ENCODE measurements around the gene CCDC171.

Gene CCDC171

DNA sequence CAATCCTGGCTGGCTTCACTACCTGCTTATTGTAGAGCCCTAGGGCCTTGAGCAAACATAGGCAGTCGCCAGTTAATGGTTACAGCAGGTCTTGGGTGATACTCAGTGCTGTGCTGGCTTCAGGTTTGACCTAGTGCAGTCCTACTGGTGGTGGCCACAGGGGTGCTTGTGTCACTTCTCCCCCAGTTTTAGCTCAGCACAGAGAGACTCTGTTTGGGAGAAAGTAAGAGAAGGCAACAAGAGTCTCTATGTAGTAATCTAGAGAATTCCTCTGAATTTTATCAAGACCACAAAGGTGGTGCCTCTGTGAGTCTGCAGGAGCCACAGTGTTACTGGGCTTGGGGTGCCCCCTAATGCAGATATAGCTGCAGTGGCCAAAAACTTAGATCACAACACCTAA lies 165.6 kb downstream of the CCDC171 start:
- Histone ChIP-seq H3K27ac (ENCODE audit: extremely low read depth, low read depth, low read length) (no peak overlapping the region), H3K9me3 (ENCODE audit: control insufficient read depth, insufficient read depth, low read depth, low read length) (no peaks in the 10 kb centered on the region), H3K4me3 (ENCODE audit: low read depth, low read length) (no peak overlapping the region), H3K4me1 (ENCODE audit: control insufficient read depth, insufficient read depth, low read length) (no peaks in the 10 kb centered on the region), H3K36me3 (ENCODE audit: control insufficient read depth in 2 of 2, insufficient read depth in 1 of 2, low read length in 2 of 2) (no peaks in the 10 kb centered on the region)
- ChIA-PET POLR2A (no interaction called here), CTCF (no interaction called here)
- no peak for TF ChIP-seq ZNF214 (tag by site-specific recombination; IDR thresholded peaks at IDR 0.05; ENCODE audit: borderline replicate concordance)
- TF ChIP-seq, protein P1, sequence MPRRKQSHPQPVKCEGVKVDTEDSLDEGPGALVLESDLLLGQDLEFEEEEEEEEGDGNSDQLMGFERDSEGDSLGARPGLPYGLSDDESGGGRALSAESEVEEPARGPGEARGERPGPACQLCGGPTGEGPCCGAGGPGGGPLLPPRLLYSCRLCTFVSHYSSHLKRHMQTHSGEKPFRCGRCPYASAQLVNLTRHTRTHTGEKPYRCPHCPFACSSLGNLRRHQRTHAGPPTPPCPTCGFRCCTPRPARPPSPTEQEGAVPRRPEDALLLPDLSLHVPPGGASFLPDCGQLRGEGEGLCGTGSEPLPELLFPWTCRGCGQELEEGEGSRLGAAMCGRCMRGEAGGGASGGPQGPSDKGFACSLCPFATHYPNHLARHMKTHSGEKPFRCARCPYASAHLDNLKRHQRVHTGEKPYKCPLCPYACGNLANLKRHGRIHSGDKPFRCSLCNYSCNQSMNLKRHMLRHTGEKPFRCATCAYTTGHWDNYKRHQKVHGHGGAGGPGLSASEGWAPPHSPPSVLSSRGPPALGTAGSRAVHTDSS (tag by site-specific recombination; IDR thresholded peaks at IDR 0.05) = no peak
- no peak for TF ChIP-seq HOXD13 (CRISPR knock-in tag; IDR thresholded peaks at IDR 0.05; ENCODE audit: borderline replicate concordance)

DNA sequence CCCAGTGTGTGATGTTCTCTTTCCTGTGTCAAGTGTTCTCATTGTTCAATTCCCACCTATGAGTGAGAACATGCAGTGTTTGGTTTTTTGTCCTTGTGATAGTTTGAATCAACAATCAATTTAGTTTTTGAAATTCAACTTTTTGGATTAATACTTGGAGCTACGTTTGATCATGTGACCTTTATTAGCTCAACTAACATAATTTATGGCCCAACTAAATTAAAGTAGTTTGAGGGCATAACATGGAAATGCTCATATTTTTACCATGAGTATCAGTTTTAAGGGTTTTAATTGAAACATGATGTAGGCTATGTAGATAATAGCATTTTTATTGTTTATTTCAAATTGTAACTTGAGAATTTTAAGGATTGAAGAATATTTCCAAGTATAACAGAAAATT lies 168.0 kb downstream of the CCDC171 start:
- ChIA-PET POLR2A (no interaction called here), CTCF (no interaction called here)
- Histone ChIP-seq H3K9me3 (ENCODE audit: control insufficient read depth, insufficient read depth, low read depth, low read length) (no peaks in the 10 kb centered on the region), H3K36me3 (ENCODE audit: control insufficient read depth in 2 of 2, insufficient read depth in 1 of 2, low read length in 2 of 2) (no peaks in the 10 kb centered on the region), H3K4me1 (ENCODE audit: control insufficient read depth, insufficient read depth, low read length) (no peaks in the 10 kb centered on the region), H3K27ac (ENCODE audit: extremely low read depth, low read depth, low read length) (no peak overlapping the region), H3K4me3 (ENCODE audit: low read depth, low read length) (no peak overlapping the region)
- TF ChIP-seq ZNF664 (tag by site-specific recombination; IDR thresholded peaks at IDR 0.05) (no peak), ZNF600 (tag by site-specific recombination; IDR thresholded peaks at IDR 0.05) (no peak), ZNF677 (tag by site-specific recombination; IDR thresholded peaks at IDR 0.05) (no peak), ZNF350 (tag by site-specific recombination; IDR thresholded peaks at IDR 0.05) (no peak), OSR2 (tag by site-specific recombination; IDR thresholded peaks at IDR 0.05) (no peak), ZNF292 (tag by site-specific recombination; IDR thresholded peaks at IDR 0.05; ENCODE audit: borderline replicate concordance, low read depth) (no peak), ZNF248 (tag by site-specific recombination; IDR thresholded peaks at IDR 0.05) (no peak), ZNF529 (tag by site-specific recombination; IDR thresholded peaks at IDR 0.05; ENCODE audit: insufficient replicate concordance) (no peak), ZNF335 (tag by site-specific recombination; conservative IDR thresholded peaks at IDR 0.05) (no peak), ZEB2 (tag by site-specific recombination; IDR thresholded peaks at IDR 0.05) (no peak), ZNF121 (tag by site-specific recombination; IDR thresholded peaks at IDR 0.05) (no peak), ZNF175 (tag by site-specific recombination; IDR thresholded peaks at IDR 0.05) (no peak), ZNF184 (tag by site-specific recombination; IDR thresholded peaks at IDR 0.05) (no peak), ZNF623 (tag by site-specific recombination; IDR thresholded peaks at IDR 0.05) (no peak), ZNF302 (tag by site-specific recombination; IDR thresholded peaks at IDR 0.05; ENCODE audit: low read depth) (no peak), ZNF174 (tag by site-specific recombination; IDR thresholded peaks at IDR 0.05) (no peak)
- TF ChIP-seq, protein P2, sequence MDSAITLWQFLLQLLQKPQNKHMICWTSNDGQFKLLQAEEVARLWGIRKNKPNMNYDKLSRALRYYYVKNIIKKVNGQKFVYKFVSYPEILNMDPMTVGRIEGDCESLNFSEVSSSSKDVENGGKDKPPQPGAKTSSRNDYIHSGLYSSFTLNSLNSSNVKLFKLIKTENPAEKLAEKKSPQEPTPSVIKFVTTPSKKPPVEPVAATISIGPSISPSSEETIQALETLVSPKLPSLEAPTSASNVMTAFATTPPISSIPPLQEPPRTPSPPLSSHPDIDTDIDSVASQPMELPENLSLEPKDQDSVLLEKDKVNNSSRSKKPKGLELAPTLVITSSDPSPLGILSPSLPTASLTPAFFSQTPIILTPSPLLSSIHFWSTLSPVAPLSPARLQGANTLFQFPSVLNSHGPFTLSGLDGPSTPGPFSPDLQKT (IDR thresholded peaks at IDR 0.05; ENCODE audit: borderline replicate concordance, low read depth, low read length) = no peak

DNA sequence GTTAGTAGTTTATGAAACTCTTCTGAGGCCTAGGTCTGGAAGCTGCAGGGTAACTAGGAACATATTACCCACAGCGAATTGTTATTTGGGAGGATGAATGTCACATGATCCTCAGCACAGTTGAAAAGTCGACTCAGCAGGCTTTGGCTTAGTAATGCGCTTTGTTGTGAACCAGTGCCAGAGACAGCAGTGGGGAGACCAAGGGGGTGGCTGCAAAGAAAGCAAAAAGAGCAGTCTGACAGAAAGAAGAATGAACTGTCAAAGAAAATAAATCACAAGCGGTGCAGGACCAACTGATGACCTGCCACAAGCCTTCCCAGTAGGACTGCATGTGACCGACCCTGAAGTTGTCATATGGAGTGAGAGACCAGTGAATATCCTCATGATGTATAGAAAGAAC lies 170.0 kb downstream of the CCDC171 start:
- Histone ChIP-seq H3K36me3 (ENCODE audit: control insufficient read depth in 2 of 2, insufficient read depth in 1 of 2, low read length in 2 of 2) (no peaks in the 10 kb centered on the region), H3K4me1 (ENCODE audit: control insufficient read depth, insufficient read depth, low read length) (no peaks in the 10 kb centered on the region), H3K4me3 (ENCODE audit: low read depth, low read length) (no peak overlapping the region), H3K27ac (ENCODE audit: extremely low read depth, low read depth, low read length) (no peak overlapping the region), H3K9me3 (ENCODE audit: control insufficient read depth, insufficient read depth, low read depth, low read length) (no peaks in the 10 kb centered on the region)
- ChIA-PET CTCF (interaction anchor here (0.7 kb wide), 1 partner anchor 116 kb away, joined by 3 read pairs; no protein-coding TSS in a partner anchor), POLR2A (no interaction called here)
- TF ChIP-seq GLIS2 (tag by site-specific recombination; IDR thresholded peaks at IDR 0.05) (no peak), HOXC10 (CRISPR knock-in tag; IDR thresholded peaks at IDR 0.05) (no peak)

Data from HEK293 (cell line).